Adrenal gland (tissue), 5 donors: ENCODE data around the gene SLC24A4.

ENCODE experiments used
- POLR2A ChIP-seq, 2 donors: fragments of 450-650 bp; IDR thresholded peaks; one replicate each; pipeline ENCODE4 v1.6.1; 2017; ENCODE audit warnings: antibody characterized with exemption in 2 of 2, mild to moderate bottlenecking in 2 of 2, moderate library complexity in 1 of 2
- TF ChIP-seq, protein P1 (sequence below), 6 experiments: fragments of 450-650 bp in 4 of 6; fragments of 200-600 bp in 2 of 6; sonication (generic) in 1 of 6; IDR thresholded peaks; 1 replicate in 5 of 6; 2 replicates in 1 of 6; pipeline versions ENCODE4 v1.5.1 to v1.8.0; 2016 to 2021; ENCODE audit warnings: antibody characterized with exemption in 6 of 6, mild to moderate bottlenecking in 2 of 6, moderate library complexity in 1 of 6
- donor health status: DM: no; HTN: no; CAD: no.

DNA sequence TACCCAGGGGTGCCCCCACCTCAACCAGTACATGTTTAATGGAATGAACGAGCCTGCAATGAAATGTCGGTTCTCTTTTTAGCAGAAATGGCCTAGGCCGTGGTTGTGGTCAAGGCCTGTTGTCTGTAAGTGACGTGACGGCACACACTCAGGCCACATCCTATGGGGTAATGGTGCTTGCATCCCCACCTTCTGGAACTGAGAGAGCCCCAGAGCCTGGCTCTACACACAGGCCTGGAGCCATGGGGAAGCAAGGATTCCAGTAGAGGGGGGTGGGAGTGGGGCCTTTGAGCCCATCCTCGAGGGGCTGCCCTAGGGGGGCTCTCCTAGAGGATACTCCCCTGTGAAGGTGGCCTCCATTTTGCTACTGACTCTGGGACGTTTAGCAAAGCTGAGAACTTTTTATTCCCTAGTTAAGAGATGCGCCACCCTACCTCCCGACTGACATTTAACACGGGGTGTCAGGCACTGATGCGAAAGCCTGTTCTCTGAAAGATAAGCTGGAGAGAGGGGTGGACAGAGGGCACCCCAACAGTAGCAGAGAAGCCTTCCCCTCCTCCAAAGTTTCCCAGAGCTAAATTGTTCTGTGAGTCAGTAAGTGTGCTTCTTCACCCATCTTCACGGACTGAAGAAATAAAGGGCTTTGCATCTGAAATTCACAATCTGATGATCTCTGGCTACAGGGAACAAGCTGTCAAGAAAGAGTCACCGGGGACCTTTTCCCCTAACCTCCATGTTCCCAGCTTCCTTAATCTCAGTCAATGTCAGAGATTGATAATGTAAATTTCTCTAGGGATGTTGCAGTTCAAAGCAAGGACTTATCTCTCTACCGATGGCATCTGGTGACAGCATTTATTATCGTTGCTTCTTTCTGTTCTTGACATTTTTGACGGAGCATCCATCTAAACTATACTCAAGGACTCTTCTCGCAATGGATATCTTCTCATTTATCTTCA lies 197.4 kb downstream of the SLC24A4 start:
- TF ChIP-seq, protein P1, sequence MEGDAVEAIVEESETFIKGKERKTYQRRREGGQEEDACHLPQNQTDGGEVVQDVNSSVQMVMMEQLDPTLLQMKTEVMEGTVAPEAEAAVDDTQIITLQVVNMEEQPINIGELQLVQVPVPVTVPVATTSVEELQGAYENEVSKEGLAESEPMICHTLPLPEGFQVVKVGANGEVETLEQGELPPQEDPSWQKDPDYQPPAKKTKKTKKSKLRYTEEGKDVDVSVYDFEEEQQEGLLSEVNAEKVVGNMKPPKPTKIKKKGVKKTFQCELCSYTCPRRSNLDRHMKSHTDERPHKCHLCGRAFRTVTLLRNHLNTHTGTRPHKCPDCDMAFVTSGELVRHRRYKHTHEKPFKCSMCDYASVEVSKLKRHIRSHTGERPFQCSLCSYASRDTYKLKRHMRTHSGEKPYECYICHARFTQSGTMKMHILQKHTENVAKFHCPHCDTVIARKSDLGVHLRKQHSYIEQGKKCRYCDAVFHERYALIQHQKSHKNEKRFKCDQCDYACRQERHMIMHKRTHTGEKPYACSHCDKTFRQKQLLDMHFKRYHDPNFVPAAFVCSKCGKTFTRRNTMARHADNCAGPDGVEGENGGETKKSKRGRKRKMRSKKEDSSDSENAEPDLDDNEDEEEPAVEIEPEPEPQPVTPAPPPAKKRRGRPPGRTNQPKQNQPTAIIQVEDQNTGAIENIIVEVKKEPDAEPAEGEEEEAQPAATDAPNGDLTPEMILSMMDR (IDR thresholded peaks at IDR 0.05), result no peak
- no peak for TF ChIP-seq POLR2A (IDR thresholded peaks at IDR 0.05)
